Fibroblast of peridontal ligament (primary cell): ENCODE results near the gene NXPH4.
A peak's percentile ranks its signal among the peaks of the same experiment; 100 is the strongest.

Experiments used
- DNase-seq: peaks from one replicate; pipeline ENCODE4 v3.0.0-alpha.2; 2010; ENCODE audit errors: extremely low read depth

NXPH4 gene

GRCh38 chr12:57183939-57184725 is 32.5 kb upstream of the NXPH4 start:
- DNase-seq, result no peak

- no peak for DNase-seq
These were observed 31.2 kb upstream of the NXPH4 start for GRCh38 chr12:57185403-57185802.

- DNase-seq, result no peak
These were observed 30.6 kb upstream of the NXPH4 start for GRCh38 chr12:57185906-57186508.

- no peak for DNase-seq
These were observed 29.1 kb upstream of the NXPH4 start for GRCh38 chr12:57187222-57188089.

GRCh38 chr12:57188090-57188425 is 28.5 kb upstream of the NXPH4 start:
- DNase-seq, result no peak

GRCh38 chr12:57190037-57190436 is 26.6 kb upstream of the NXPH4 start:
- peak; percentile 28 for DNase-seq

GRCh38 chr12:57190821-57191220 is 25.8 kb upstream of the NXPH4 start:
- DNase-seq, result no peak

- DNase-seq, result peak; percentile 25
These were observed 25.2 kb upstream of the NXPH4 start for GRCh38 chr12:57191410-57191809.

- no peak for DNase-seq
These were observed 23.7 kb upstream of the NXPH4 start for GRCh38 chr12:57192920-57193319.

- DNase-seq, result no peak
These were observed 22.8 kb upstream of the NXPH4 start for GRCh38 chr12:57193706-57194245.

GRCh38 chr12:57194253-57194652 is 22.3 kb upstream of the NXPH4 start:
- DNase-seq, result no peak

GRCh38 chr12:57195186-57195585 is 21.4 kb upstream of the NXPH4 start:
- DNase-seq, result no peak

GRCh38 chr12:57195611-57196371 is 20.8 kb upstream of the NXPH4 start:
- DNase-seq, result no peak

- no peak for DNase-seq
These were observed 20.2 kb upstream of the NXPH4 start for GRCh38 chr12:57196439-57196838.

- DNase-seq, result no peak
These were observed 19.6 kb upstream of the NXPH4 start for GRCh38 chr12:57196956-57197355.

GRCh38 chr12:57198329-57198728 is 18.3 kb upstream of the NXPH4 start:
- DNase-seq, result no peak

GRCh38 chr12:57199191-57199590 is 17.4 kb upstream of the NXPH4 start:
- no peak for DNase-seq

- DNase-seq, result no peak
These were observed 16.1 kb upstream of the NXPH4 start for GRCh38 chr12:57200497-57200896.

- no peak for DNase-seq
These were observed 15.4 kb upstream of the NXPH4 start for GRCh38 chr12:57201219-57201618.

GRCh38 chr12:57201631-57202030 is 15.0 kb upstream of the NXPH4 start:
- DNase-seq, result no peak

- no peak for DNase-seq
These were observed 14.3 kb upstream of the NXPH4 start for GRCh38 chr12:57202321-57202720.

GRCh38 chr12:57203201-57203600 is 13.4 kb upstream of the NXPH4 start:
- DNase-seq, result no peak
